ENCODE measurements around the gene METTL23. TPM values are rescaled to one million over a fixed set of nuclear protein-coding genes. Genes with fewer than 3 reads are reported as not detected.
A peak's percentile ranks its signal among the peaks of the same experiment; 100 is the strongest.

The METTL23 gene
- polyA plus RNA-seq, 3 donors: 37.9 to 71.3 (median 56.5) TPM

- intact Hi-C loops (cut with micrococcal nuclease): no loop called here
- H3K36me3 Mint-ChIP-seq: peaks cover 49 to 80% of the 10 kb centered on the region in 2 donors
- Histone ChIP-seq H3K9me3 (replicated peaks in 1 of 2; ENCODE audit: control insufficient read depth in 1 of 2, insufficient read depth in 1 of 2, low read length in 2 of 2) (no peaks in the 10 kb centered on the region), H3K79me2 (ENCODE audit: insufficient read depth, low read length) (no peaks in the 10 kb centered on the region), H3K4me2 (replicated peaks; ENCODE audit: extremely low read depth, low read length, poor library complexity, severe bottlenecking) (no peak overlapping the region), H2AFZ (ENCODE audit: insufficient read depth, low read depth, low read length, poor library complexity, severe bottlenecking) (no peak overlapping the region), H4K20me1 (ENCODE audit: insufficient read depth, low read length) (no peaks in the 10 kb centered on the region), H3K4me1 (ENCODE audit: control insufficient read depth in 1 of 2, insufficient read depth in 2 of 2, low read length in 2 of 2) (no peaks in the 10 kb centered on the region), H3K9ac (ENCODE audit: insufficient read depth, low read length, poor library complexity, severe bottlenecking) (no peak overlapping the region), H3K27me3 (ENCODE audit: control insufficient read depth in 2 of 2, insufficient read depth in 2 of 2, low read length in 2 of 2) (no peaks in the 10 kb centered on the region), H3K36me3 (replicated peaks in 1 of 2; ENCODE audit: control insufficient read depth in 1 of 2, insufficient read depth in 2 of 2, low read length in 2 of 2) (peaks cover 35 to 76% of the 10 kb centered on the region in 2 donors), H3K4me3 (replicated peaks in 1 of 3; ENCODE audit: low read depth in 2 of 3, low read length in 3 of 3) (no peak overlapping the region), H3K27ac (ENCODE audit: low read depth in 1 of 2, low read length in 2 of 2) (no peak overlapping the region)
- no peak for TF ChIP-seq CTCF (IDR thresholded peaks at IDR 0.05)
- no peak for DNase-seq
- no peak overlapping the region for H3K27ac Mint-ChIP-seq
- no peaks in the 10 kb centered on the region for H3K27me3 Mint-ChIP-seq (ENCODE audit: low read depth in 3 of 3)
- no peaks in the 10 kb centered on the region for H3K9me3 Mint-ChIP-seq
- no peaks in the 10 kb centered on the region for H3K4me1 Mint-ChIP-seq
- WGBS (ENCODE audit: insufficient coverage): 93% methylated on average over 10 of the region's 12 CpGs
- no peak overlapping the region for H3K4me3 Mint-ChIP-seq
Observed at GRCh38 chr17:76781056-76781982, 54.7 kb downstream of the METTL23 start.

GRCh38 chr17:76783146-76783545 is 56.5 kb downstream of the METTL23 start:
- H2AFZ ChIP-seq (ENCODE audit: insufficient read depth, low read depth, low read length, poor library complexity, severe bottlenecking): no peak overlapping the region
- no peak overlapping the region for H3K4me2 ChIP-seq (replicated peaks; ENCODE audit: extremely low read depth, low read length, poor library complexity, severe bottlenecking)
- Mint-ChIP-seq H3K27me3 (ENCODE audit: low read depth in 3 of 3) (no peaks in the 10 kb centered on the region), H3K4me1 (no peaks in the 10 kb centered on the region), H3K4me3 (no peak overlapping the region), H3K27ac (peak overlapping the region in 1 of 7 donors; percentile 32), H3K36me3 (peaks cover 40 to 65% of the 10 kb centered on the region in 2 donors), H3K9me3 (no peaks in the 10 kb centered on the region)
- H3K9me3 ChIP-seq (replicated peaks in 1 of 2; ENCODE audit: control insufficient read depth in 1 of 2, insufficient read depth in 1 of 2, low read length in 2 of 2): no peaks in the 10 kb centered on the region
- no CpG with 5 or more reads among the region's 5 CpGs for WGBS (ENCODE audit: insufficient coverage)
- DNase-seq: no peak
- no peaks in the 10 kb centered on the region for H3K27me3 ChIP-seq (ENCODE audit: control insufficient read depth in 2 of 2, insufficient read depth in 2 of 2, low read length in 2 of 2)
- TF ChIP-seq CTCF (IDR thresholded peaks at IDR 0.05): no peak
- no peaks in the 10 kb centered on the region for H3K79me2 ChIP-seq (ENCODE audit: insufficient read depth, low read length)
- intact Hi-C loops (cut with micrococcal nuclease): no loop called here
- no peaks in the 10 kb centered on the region for H3K4me1 ChIP-seq (ENCODE audit: control insufficient read depth in 1 of 2, insufficient read depth in 2 of 2, low read length in 2 of 2)
- no peak overlapping the region for H3K27ac ChIP-seq (ENCODE audit: low read depth in 1 of 2, low read length in 2 of 2)
- no peak overlapping the region for H3K4me3 ChIP-seq (replicated peaks in 1 of 3; ENCODE audit: low read depth in 2 of 3, low read length in 3 of 3)
- H3K9ac ChIP-seq (ENCODE audit: insufficient read depth, low read length, poor library complexity, severe bottlenecking): no peak overlapping the region
- H3K36me3 ChIP-seq (replicated peaks in 1 of 2; ENCODE audit: control insufficient read depth in 1 of 2, insufficient read depth in 2 of 2, low read length in 2 of 2): peaks cover 21 to 63% of the 10 kb centered on the region in 2 donors
- H4K20me1 ChIP-seq (ENCODE audit: insufficient read depth, low read length): no peaks in the 10 kb centered on the region

Small RNA genes lying within 50 kb of the gene (small RNA-seq; reads per million reads assigned to genes)
- not detected for gene AC005837.3 (ENCODE audit: insufficient read length, low read depth)
- gene RF02271 (ENCODE audit: insufficient read length, low read depth): not detected
- not detected for gene RNU6-97P (ENCODE audit: insufficient read length, low read depth)
- gene RNY4P36 (ENCODE audit: insufficient read length, low read depth): not detected

Other genes with a start within 250 kb of the METTL23 start
- 100 to 1,000 TPM in 1 of 3 donors, 10 to 100 TPM in 2; 36.9 to 124 (median 68.6) TPM for gene RHBDF2, start 225.4 kb upstream of the METTL23 start, polyA plus RNA-seq
- not detected for gene CYGB, start 189.1 kb upstream of the METTL23 start, polyA plus RNA-seq
- not detected for gene PRCD, start 186.8 kb upstream of the METTL23 start, polyA plus RNA-seq
- 10 to 100 TPM in 2 of 3 donors, 1 to 10 TPM in 1; 8.3 to 11.8 (median 11.8) TPM for gene ST6GALNAC2, start 141.0 kb upstream of the METTL23 start, polyA plus RNA-seq
- gene ST6GALNAC1, start 83.1 kb upstream of the METTL23 start, polyA plus RNA-seq: not detected
- under 1 TPM; 0.13 to 0.81 (median 0.30) TPM for gene MXRA7, start 15.9 kb upstream of the METTL23 start, polyA plus RNA-seq
- gene JMJD6, start 233 bp upstream of the METTL23 start, polyA plus RNA-seq: 10 to 100 TPM; 24.6 to 75.0 (median 26.2) TPM
- 100 to 1,000 TPM; 124 to 386 (median 125) TPM for gene SRSF2, start 10.5 kb downstream of the METTL23 start, polyA plus RNA-seq
- 10 to 100 TPM; 19.8 to 24.8 (median 23.8) TPM for gene MFSD11, start 11.3 kb downstream of the METTL23 start, polyA plus RNA-seq
- not detected for gene MGAT5B, start 141.6 kb downstream of the METTL23 start, polyA plus RNA-seq

Data from CD14-positive monocyte (primary cell).